ENCODE data around the gene SERTAD1. TPM values are rescaled to one million over a fixed set of nuclear protein-coding genes. Genes with fewer than 3 reads are reported as not detected.
A peak's percentile ranks its signal among the peaks of the same experiment; 100 is the strongest.
"Not testable (repeated sequence)": the region's sequence is repeated elsewhere in the genome, so short reads cannot be mapped to it uniquely, and the experiment has no call there.

Gene SERTAD1
- total RNA-seq, 1 donor from 2014 or later: 18.1 TPM

- peaks cover 12% of the 10 kb centered on the region for H3K4me1 Mint-ChIP-seq (ENCODE audit: low read depth)
- no peaks in the 10 kb centered on the region for H3K36me3 Mint-ChIP-seq (ENCODE audit: low read depth)
- intact Hi-C loops (cut with micrococcal nuclease): no loop called here
- H3K4me3 Mint-ChIP-seq (ENCODE audit: low read depth): no peak overlapping the region
- H3K27me3 Mint-ChIP-seq (ENCODE audit: low read depth): no peaks in the 10 kb centered on the region
- H3K27ac Mint-ChIP-seq: peak overlapping the region; percentile 45
- no peaks in the 10 kb centered on the region for H3K9me3 Mint-ChIP-seq
- no peak for DNase-seq (ENCODE audit: low spot score)
Observed at GRCh38 chr19:40415768-40416167, 10.0 kb downstream of the SERTAD1 start.

DNA sequence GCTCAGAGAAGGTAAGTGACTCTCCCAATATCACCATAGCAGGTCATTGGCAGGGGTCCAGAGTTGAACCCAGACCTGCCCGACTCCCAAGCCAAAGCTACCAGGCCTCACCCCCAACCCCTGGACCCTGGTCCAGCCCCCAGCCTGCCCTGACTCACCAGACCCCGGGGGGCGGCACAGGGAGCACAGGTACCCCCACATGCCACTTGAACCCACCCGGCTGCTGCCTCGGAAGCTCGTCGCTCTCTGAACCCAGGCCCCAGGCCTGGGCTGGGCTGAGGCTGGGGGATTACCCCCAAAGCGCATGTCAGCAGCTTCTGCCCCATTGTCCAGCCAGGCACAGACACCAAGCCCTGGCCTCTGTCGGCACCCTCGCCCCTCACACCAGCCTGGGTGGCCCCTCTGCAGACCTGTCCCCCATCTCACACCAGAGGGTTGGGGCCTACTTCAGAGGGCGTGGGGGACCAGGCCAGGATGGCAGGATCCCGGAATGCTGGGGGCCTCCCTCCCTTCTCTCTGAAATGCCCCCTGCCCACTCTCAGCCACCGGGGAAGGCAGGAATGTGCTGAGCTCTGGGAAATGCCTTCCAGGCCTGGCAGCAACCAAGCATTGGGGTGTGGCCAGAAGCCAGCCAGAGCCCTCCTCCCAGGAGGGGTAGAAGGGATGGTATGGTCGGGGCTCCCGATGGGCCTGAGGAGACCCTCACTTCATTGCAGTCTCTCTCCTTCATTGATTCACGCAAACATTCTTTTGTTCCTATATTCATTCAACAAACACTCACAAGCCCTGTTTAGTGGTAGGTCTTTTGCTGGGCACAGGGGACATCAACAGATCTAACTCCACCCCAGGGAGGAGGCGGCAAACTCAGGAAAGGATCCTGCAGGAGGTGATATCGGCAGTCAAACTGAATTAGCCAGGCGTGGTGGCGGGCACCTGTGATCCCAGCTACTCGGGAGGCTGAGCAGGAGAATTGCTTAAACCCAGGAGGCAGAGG is 11.0 kb downstream of the SERTAD1 start:
- Mint-ChIP-seq H3K27me3 (ENCODE audit: low read depth) (no peaks in the 10 kb centered on the region), H3K27ac (no peak overlapping the region), H3K4me1 (ENCODE audit: low read depth) (peaks cover 12% of the 10 kb centered on the region), H3K4me3 (ENCODE audit: low read depth) (no peak overlapping the region), H3K36me3 (ENCODE audit: low read depth) (no peaks in the 10 kb centered on the region), H3K9me3 (no peaks in the 10 kb centered on the region)
- intact Hi-C loops (cut with micrococcal nuclease): no loop called here
- DNase-seq (ENCODE audit: low spot score): no peak

GRCh38 chr19:40413291-40413845 is 12.4 kb downstream of the SERTAD1 start, which contains the start of gene PRX:
Gene PRX, minus strand, starts transcription at chr19:40413378. Its CDS starts 5,446 bp downstream, at chr19:40407932.
- no peak within 1 kb of the TSS for H3K4me3 Mint-ChIP-seq (ENCODE audit: low read depth)

DNA sequence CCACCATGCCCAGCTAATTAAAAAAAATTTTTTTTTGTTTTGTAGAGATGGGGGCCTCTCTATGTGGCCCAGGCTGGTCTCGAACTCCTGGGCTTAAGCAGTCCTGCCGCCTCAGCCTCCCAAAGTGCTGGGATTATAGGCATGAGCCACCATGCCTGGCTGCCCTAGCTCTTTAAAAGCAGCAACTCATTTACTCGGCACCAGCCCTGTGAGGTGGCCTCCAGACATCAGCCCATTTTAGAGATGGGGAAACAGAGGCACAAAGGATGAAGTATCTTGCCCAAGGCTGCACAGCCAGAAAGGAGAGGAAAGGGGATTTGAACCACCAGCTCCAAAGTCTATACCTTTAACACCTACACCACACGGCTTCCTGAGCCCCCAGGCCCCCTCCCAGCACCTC is 12.9 kb downstream of the SERTAD1 start:
- Mint-ChIP-seq H3K27ac (no peak overlapping the region), H3K4me1 (ENCODE audit: low read depth) (peaks cover 11% of the 10 kb centered on the region), H3K36me3 (ENCODE audit: low read depth) (no peaks in the 10 kb centered on the region), H3K4me3 (ENCODE audit: low read depth) (no peak overlapping the region), H3K9me3 (no peaks in the 10 kb centered on the region), H3K27me3 (ENCODE audit: low read depth) (no peaks in the 10 kb centered on the region)
- intact Hi-C loops (cut with micrococcal nuclease): no loop called here
- DNase-seq (ENCODE audit: low spot score): no peak

More at GRCh38 chr19:40413291-40413845, 12.4 kb downstream of the SERTAD1 start, which contains the start of gene PRX:
- intact Hi-C loops (cut with micrococcal nuclease): no loop called here
- Mint-ChIP-seq H3K27ac (no peak within 1 kb of the TSS), H3K9me3 (no peaks in the 10 kb centered on the region), H3K4me1 (ENCODE audit: low read depth) (peaks cover 11% of the 10 kb centered on the region), H3K27me3 (ENCODE audit: low read depth) (no peaks in the 10 kb centered on the region), H3K36me3 (ENCODE audit: low read depth) (no peaks in the 10 kb centered on the region)
- no peak for DNase-seq (ENCODE audit: low spot score)

DNA sequence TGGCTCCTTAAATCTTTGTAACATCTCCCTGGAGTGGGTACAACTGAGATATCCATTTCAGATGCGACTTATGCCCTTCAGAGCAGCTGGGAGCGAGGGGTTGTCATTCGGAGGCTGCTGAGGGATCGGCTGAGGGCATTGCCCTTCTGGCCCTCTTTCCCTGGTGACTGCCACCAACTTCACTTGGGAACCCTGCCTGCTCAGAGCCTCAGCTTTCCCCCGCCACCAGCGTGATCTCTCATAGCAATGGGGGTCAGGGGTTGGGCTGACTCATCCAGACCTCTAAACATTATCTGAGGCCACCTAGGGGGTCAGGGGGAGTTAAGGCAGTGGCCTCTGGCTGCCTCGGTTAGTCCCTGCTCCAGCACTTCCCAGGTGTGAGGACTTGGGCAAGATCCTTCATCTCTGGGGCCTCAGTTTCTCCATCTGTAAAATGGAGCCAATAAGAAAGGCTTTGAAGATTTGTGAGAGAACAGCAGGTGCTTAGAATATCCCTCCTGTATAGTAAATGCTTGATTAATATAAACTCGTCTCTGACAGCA is 13.8 kb downstream of the SERTAD1 start:
- intact Hi-C loops (cut with micrococcal nuclease): no loop called here
- Mint-ChIP-seq H3K9me3 (no peaks in the 10 kb centered on the region), H3K4me3 (ENCODE audit: low read depth) (no peak overlapping the region), H3K36me3 (ENCODE audit: low read depth) (no peaks in the 10 kb centered on the region), H3K4me1 (ENCODE audit: low read depth) (peaks cover 8% of the 10 kb centered on the region), H3K27me3 (ENCODE audit: low read depth) (no peaks in the 10 kb centered on the region), H3K27ac (no peak overlapping the region)
- no peak for DNase-seq (ENCODE audit: low spot score)

DNA sequence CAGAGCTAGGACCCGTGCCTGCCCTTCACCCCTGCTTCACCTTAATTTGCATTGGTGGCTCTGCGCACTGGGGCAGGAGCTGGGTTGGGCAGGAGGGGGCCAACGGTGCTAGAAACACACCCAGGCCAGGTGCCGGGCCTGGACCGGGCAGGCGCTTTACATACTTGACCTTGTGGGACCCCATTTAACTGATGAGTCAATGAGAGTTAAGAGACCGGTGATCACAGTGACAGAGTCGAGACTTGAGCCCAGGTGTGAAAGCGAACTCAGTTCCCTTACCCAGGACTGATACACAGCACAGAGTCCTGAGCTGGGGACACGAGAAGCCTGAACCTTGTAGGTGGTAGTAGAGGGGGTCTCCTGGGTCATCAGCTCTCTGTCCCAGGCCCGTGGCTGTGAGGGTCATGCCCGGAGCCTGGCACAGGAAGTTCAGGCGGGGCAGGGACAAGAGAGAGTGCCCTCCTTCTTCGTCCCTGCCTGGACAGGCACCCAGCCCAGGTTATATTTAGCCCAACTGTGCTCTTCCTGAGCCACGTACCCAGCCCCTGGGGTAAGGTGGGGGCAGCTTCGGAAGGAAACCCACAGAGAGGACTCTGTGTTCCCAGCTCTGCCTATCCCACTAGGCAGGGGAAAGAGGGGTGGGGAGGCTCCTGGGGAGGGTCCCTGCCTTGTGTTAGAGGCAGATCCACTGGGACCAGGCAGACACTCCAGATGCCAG is 14.5 kb downstream of the SERTAD1 start:
- no peak overlapping the region for H3K27ac Mint-ChIP-seq

GRCh38 chr19:40410030-40410389 is 15.8 kb downstream of the SERTAD1 start:
- Mint-ChIP-seq H3K4me1 (ENCODE audit: low read depth) (peaks cover 2% of the 10 kb centered on the region), H3K36me3 (ENCODE audit: low read depth) (no peaks in the 10 kb centered on the region), H3K27me3 (ENCODE audit: low read depth) (no peaks in the 10 kb centered on the region), H3K4me3 (ENCODE audit: low read depth) (no peak overlapping the region), H3K27ac (no peak overlapping the region), H3K9me3 (no peaks in the 10 kb centered on the region)
- no peak for DNase-seq (ENCODE audit: low spot score)
- intact Hi-C loops (cut with micrococcal nuclease): no loop called here

More for the DNA sequence above, 14.5 kb downstream of the SERTAD1 start:
- Mint-ChIP-seq H3K27me3 (ENCODE audit: low read depth) (no peaks in the 10 kb centered on the region), H3K4me3 (ENCODE audit: low read depth) (no peak overlapping the region), H3K4me1 (ENCODE audit: low read depth) (peaks cover 4% of the 10 kb centered on the region), H3K9me3 (no peaks in the 10 kb centered on the region), H3K36me3 (ENCODE audit: low read depth) (no peaks in the 10 kb centered on the region)
- intact Hi-C loops (cut with micrococcal nuclease): no loop called here
- DNase-seq (ENCODE audit: low spot score): no peak

- H3K4me1 Mint-ChIP-seq (ENCODE audit: low read depth); H3K9me3 Mint-ChIP-seq; H3K4me3 Mint-ChIP-seq (ENCODE audit: low read depth); H3K27me3 Mint-ChIP-seq (ENCODE audit: low read depth); H3K36me3 Mint-ChIP-seq (ENCODE audit: low read depth); intact Hi-C loops (cut with micrococcal nuclease); H3K27ac Mint-ChIP-seq; DNase-seq (ENCODE audit: low spot score): not testable (repeated sequence)
Observed at GRCh38 chr19:40408598-40408925, 17.2 kb downstream of the SERTAD1 start.

DNA sequence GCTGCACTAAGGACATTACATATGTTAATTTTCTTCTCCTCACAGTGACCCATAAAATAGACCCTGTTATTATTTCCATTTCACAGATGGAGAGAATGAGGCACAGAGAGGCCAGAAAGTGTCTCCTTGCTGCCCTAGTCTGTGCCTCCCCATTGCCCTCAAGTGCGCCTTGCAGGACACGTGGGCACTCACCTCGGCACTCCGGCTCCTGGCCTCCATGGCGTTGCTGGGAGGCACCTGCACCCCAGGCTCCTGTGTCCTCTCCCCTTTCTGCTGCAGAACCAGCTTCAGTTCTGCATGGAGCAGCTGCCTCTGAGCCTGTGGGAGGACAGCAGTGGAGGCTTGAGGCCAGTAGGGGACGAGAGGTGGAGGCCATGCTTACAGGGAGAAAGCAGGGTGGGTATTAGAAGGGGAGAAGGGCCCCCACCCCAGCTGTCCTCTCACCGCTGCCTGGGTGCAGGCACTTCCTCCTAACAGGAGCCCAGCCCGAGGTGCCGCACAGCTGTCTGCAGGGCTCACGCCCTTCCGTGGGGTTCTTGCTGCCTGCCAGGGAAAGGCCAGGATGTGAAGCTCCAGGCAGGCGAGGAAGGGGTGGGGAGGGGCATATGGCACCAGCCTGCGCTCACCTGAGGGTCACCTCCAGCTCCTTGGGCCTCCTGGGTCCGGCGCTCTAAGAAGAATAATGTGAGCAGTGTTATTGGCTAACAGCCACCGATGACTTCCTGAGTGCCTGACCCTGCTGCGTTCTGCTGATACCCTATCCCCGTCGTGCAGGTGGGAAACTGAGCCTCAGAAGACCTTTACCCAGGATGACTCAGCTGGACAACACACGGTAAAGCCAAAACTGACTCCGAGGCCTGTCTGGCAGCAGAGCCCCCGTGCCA is 17.8 kb downstream of the SERTAD1 start:
- Mint-ChIP-seq H3K27ac (no peak overlapping the region), H3K9me3 (no peaks in the 10 kb centered on the region), H3K4me3 (ENCODE audit: low read depth) (no peak overlapping the region), H3K4me1 (ENCODE audit: low read depth) (peaks cover 5% of the 10 kb centered on the region), H3K36me3 (ENCODE audit: low read depth) (no peaks in the 10 kb centered on the region), H3K27me3 (ENCODE audit: low read depth) (no peaks in the 10 kb centered on the region)
- DNase-seq (ENCODE audit: low spot score): no peak
- intact Hi-C loops (cut with micrococcal nuclease): no loop called here

DNA sequence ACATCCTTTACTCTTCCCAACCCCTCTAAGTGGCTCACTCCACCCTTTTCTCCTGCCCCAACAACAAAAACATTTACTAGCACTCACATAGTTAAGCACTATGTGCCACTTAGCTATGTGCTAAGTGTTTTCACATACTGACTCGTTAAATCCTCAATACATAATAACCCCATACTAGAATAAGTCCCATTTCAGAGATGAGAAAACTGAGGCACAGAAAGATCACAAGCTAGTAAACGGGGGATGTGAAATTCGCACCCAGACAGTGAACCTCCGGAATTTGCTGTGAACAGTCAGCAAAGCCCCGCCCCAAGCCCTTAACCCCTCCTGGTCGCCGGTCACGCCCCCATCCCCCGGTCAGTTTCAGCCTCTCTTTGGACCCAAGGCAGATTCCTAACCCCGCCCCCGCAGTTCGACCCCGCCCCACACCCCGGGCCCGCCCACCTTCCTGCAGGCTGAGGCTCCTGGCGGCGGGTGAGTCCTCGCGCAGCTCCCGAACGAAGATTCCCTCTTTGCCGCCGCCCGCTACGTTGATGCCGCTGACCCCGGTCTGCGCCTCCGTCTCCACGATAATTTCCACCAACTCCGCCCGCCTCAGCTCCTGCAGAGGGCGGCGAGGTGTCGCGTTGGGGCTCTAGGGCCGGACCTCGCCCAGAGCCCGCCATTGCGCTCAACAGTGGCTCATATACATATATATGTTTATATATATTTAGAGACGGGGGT is 22.4 kb downstream of the SERTAD1 start:
- peak overlapping the region; percentile 85 for H3K4me3 Mint-ChIP-seq (ENCODE audit: low read depth)
- intact Hi-C loops (cut with micrococcal nuclease): no loop called here
- peak; percentile 83 for DNase-seq (ENCODE audit: low spot score)

GRCh38 chr19:40400559-40400958 is 25.2 kb downstream of the SERTAD1 start:
- peaks cover 12% of the 10 kb centered on the region for H3K4me1 Mint-ChIP-seq (ENCODE audit: low read depth)
- no peak overlapping the region for H3K4me3 Mint-ChIP-seq (ENCODE audit: low read depth)
- H3K27ac Mint-ChIP-seq: no peak overlapping the region
- no peak for DNase-seq (ENCODE audit: low spot score)
- peaks cover 3% of the 10 kb centered on the region for H3K27me3 Mint-ChIP-seq (ENCODE audit: low read depth)
- H3K9me3 Mint-ChIP-seq: no peaks in the 10 kb centered on the region
- no peaks in the 10 kb centered on the region for H3K36me3 Mint-ChIP-seq (ENCODE audit: low read depth)
- intact Hi-C loops (cut with micrococcal nuclease): no loop called here

More for the DNA sequence above, 22.4 kb downstream of the SERTAD1 start:
- Mint-ChIP-seq H3K36me3 (ENCODE audit: low read depth) (no peaks in the 10 kb centered on the region), H3K27me3 (ENCODE audit: low read depth) (peaks cover 3% of the 10 kb centered on the region), H3K4me1 (ENCODE audit: low read depth) (peaks cover 12% of the 10 kb centered on the region), H3K27ac (peak overlapping the region; percentile 77), H3K9me3 (no peaks in the 10 kb centered on the region)
